Left lung (tissue), 10 donors: ENCODE measurements around the gene LGALS8. TPM values are rescaled to one million over a fixed set of nuclear protein-coding genes. Genes with fewer than 3 reads are reported as not detected.
A peak's percentile ranks its signal among the peaks of the same experiment; 100 is the strongest.

Experiments used
- ATAC-seq: fragments of 200-7000 bp; cut with Tn5 transposase; one replicate; pipeline ENCODE4 v1.9.1; 2020; ENCODE audit warnings: moderate library complexity
- DNase-seq, 4 donors: peaks; one replicate each; pipeline ENCODE4 v3.0.0-alpha.2; 2013 to 2020
- H3K27ac ChIP-seq, 2 donors: fragments of 200-600 bp; sonication (generic) in 1 of 2; one replicate each; pipeline versions ENCODE4 v1.5.0 to v1.8.0; 2020 to 2021
- H3K27me3 ChIP-seq, 2 donors: fragments of 200-600 bp; sonication (generic) in 1 of 2; one replicate each; pipeline versions ENCODE4 v1.5.0 to v1.8.0; 2020 to 2021
- H3K36me3 ChIP-seq, 2 donors: fragments of 200-600 bp; sonication (generic) in 1 of 2; one replicate each; pipeline versions ENCODE4 v1.5.0 to v1.8.0; 2020 to 2021
- H3K4me1 ChIP-seq, 2 donors: fragments of 200-600 bp; one replicate each; pipeline ENCODE4 v1.8.0; 2021
- H3K4me3 ChIP-seq, 2 donors: fragments of 200-600 bp; sonication (generic) in 1 of 2; one replicate each; pipeline versions ENCODE4 v1.5.0 to v1.8.0; 2020 to 2021; ENCODE audit warnings: mild to moderate bottlenecking in 1 of 2
- H3K9me3 ChIP-seq, 2 donors: fragments of 200-600 bp; sonication (generic) in 1 of 2; one replicate each; pipeline versions ENCODE4 v1.5.0 to v1.8.0; 2020 to 2021
- CTCF ChIP-seq, 2 donors: fragments of 200-600 bp; sonication (generic) in 1 of 2; IDR thresholded peaks; one replicate each; pipeline versions ENCODE4 v1.5.0 to v1.8.0; 2021; ENCODE audit warnings: antibody characterized with exemption in 2 of 2
- intact Hi-C, 2 donors: fragments of 100-400 bp; cut with DNase I; formaldehyde crosslinking; loops; one replicate each; pipeline versions ENCODE4 v1.11.2 to v1.14.2; 2022
- polyA plus RNA-seq, 6 donors: library from polyadenylated mRNA; unstranded; fragments of 120-200 nt; gene quantifications; one replicate each; pipeline ENCODE4 v1.2.1, GENCODE V29; 2013; ENCODE audit not compliant: insufficient read length in 6 of 6
- total RNA-seq, 2 donors: library from RNA; stranded (reverse); fragmentation: NEBNext Ultra II Directional; extraction: Animal tissue kit (Norgen Biotek cat#: 25700); gene quantifications; one replicate each; pipeline ENCODE4 v1.2.1, GENCODE V29; 2021
- donor health status: DM: no; HTN: yes; CAD: no.
- donor health status: DM: no; HTN: no; CAD: no.

The LGALS8 gene
- total and polyA plus RNA-seq, 8 donors: 64.2 to 92.8 (median 79.5) TPM

GRCh38 chr1:236524142-236524894, 536 bp downstream of the LGALS8 start:
- Histone ChIP-seq H3K4me3 (peak overlapping the region; percentile 69 to 99), H3K36me3 (peaks cover 0 to 35% of the 10 kb centered on the region in 2 donors), H3K27me3 (no peaks in the 10 kb centered on the region), H3K9me3 (no peaks in the 10 kb centered on the region), H3K4me1 (peaks cover 5 to 22% of the 10 kb centered on the region in 2 donors), H3K27ac (peak overlapping the region; percentile 85 to 97)
- DNase-seq: peak in 3 of 4 donors; percentile 53 to 80 (median 64)
- TF ChIP-seq CTCF (IDR thresholded peaks at IDR 0.05): no peak
- intact Hi-C loops: no loop called here
- ATAC-seq: peak; percentile 86

GRCh38 chr1:236524895-236525184, 1.1 kb downstream of the LGALS8 start:
- Histone ChIP-seq H3K27me3 (no peaks in the 10 kb centered on the region), H3K36me3 (peaks cover 0 to 39% of the 10 kb centered on the region in 2 donors), H3K4me1 (peaks cover 5 to 22% of the 10 kb centered on the region in 2 donors), H3K27ac (peak overlapping the region; percentile 85 to 97), H3K9me3 (no peaks in the 10 kb centered on the region), H3K4me3 (peak overlapping the region; percentile 69 to 99)
- ATAC-seq: no peak
- TF ChIP-seq CTCF (IDR thresholded peaks at IDR 0.05): no peak
- no peak for DNase-seq
- intact Hi-C loops: no loop called here

GRCh38 chr1:236526079-236526478, 2.3 kb downstream of the LGALS8 start:
- intact Hi-C loops: no loop called here

GRCh38 chr1:236530286-236530685, 6.5 kb downstream of the LGALS8 start:
- no peak for TF ChIP-seq CTCF (IDR thresholded peaks at IDR 0.05)
- no peaks in the 10 kb centered on the region for H3K9me3 ChIP-seq
- intact Hi-C loops: no loop called here
- no peak overlapping the region for H3K4me3 ChIP-seq
- no peaks in the 10 kb centered on the region for H3K27me3 ChIP-seq
- H3K27ac ChIP-seq: no peak overlapping the region
- ATAC-seq (no peak), DNase-seq (no peak)
- peaks cover 0 to 54% of the 10 kb centered on the region in 2 donors for H3K36me3 ChIP-seq
- peaks cover 0 to 26% of the 10 kb centered on the region in 2 donors for H3K4me1 ChIP-seq

More at GRCh38 chr1:236526079-236526478, 2.3 kb downstream of the LGALS8 start:
- Histone ChIP-seq H3K9me3 (no peaks in the 10 kb centered on the region), H3K36me3 (peaks cover 0 to 39% of the 10 kb centered on the region in 2 donors), H3K4me3 (no peak overlapping the region), H3K27ac (no peak overlapping the region), H3K27me3 (no peaks in the 10 kb centered on the region), H3K4me1 (peaks cover 5 to 26% of the 10 kb centered on the region in 2 donors)
- DNase-seq (no peak), ATAC-seq (no peak)
- no peak for TF ChIP-seq CTCF (IDR thresholded peaks at IDR 0.05)

GRCh38 chr1:236530959-236531358, 7.2 kb downstream of the LGALS8 start:
- peaks cover 0 to 56% of the 10 kb centered on the region in 2 donors for H3K36me3 ChIP-seq
- DNase-seq: no peak
- TF ChIP-seq CTCF (IDR thresholded peaks at IDR 0.05): no peak
- peaks cover 0 to 19% of the 10 kb centered on the region in 2 donors for H3K4me1 ChIP-seq
- no peaks in the 10 kb centered on the region for H3K9me3 ChIP-seq
- no peak overlapping the region for H3K27ac ChIP-seq
- H3K27me3 ChIP-seq: no peaks in the 10 kb centered on the region
- ATAC-seq: no peak
- H3K4me3 ChIP-seq: no peak overlapping the region
- intact Hi-C loops: no loop called here
